ENCODE measurements around the gene EPG5. TPM values are rescaled to one million over a fixed set of nuclear protein-coding genes. Genes with fewer than 3 reads are reported as not detected.

Gene EPG5
- total RNA-seq, 4 donors from 2014 or later = 18.7 to 30.3 (median 24.0) TPM

DNA sequence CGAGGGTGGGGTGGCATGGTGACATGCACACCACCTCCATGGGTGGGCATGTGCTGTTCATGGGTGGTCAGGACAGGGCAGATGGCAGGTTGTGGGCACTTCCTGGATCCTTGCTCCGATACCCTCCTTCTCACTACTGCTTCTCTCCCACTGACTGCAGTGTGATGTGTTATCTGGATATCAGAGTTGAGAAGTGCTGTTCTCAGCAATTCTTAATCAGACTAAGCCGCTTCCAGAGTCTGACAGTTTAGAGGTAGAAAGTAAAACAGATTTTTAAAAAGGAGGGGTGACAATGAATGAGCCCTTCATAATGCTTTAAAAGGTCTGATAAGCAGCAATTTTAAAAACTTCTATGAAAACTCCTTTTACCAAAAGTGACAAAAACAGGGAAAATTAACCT, 107.8 kb downstream of the EPG5 start:
- in situ Hi-C loops (cut with MboI; ENCODE audit: low sequenced_read_pairs in 4 of 4) = no loop called here
- Histone ChIP-seq H3K4me1 (no peaks in the 10 kb centered on the region), H3K27ac (no peak overlapping the region), H3K36me3 (peaks cover 4 to 81% of the 10 kb centered on the region in 2 donors), H3K4me3 (no peak overlapping the region), H3K9me3 (no peaks in the 10 kb centered on the region), H3K27me3 (no peaks in the 10 kb centered on the region)
- TF ChIP-seq POLR2A (IDR thresholded peaks at IDR 0.05) = no peak
- TF ChIP-seq, protein P1, sequence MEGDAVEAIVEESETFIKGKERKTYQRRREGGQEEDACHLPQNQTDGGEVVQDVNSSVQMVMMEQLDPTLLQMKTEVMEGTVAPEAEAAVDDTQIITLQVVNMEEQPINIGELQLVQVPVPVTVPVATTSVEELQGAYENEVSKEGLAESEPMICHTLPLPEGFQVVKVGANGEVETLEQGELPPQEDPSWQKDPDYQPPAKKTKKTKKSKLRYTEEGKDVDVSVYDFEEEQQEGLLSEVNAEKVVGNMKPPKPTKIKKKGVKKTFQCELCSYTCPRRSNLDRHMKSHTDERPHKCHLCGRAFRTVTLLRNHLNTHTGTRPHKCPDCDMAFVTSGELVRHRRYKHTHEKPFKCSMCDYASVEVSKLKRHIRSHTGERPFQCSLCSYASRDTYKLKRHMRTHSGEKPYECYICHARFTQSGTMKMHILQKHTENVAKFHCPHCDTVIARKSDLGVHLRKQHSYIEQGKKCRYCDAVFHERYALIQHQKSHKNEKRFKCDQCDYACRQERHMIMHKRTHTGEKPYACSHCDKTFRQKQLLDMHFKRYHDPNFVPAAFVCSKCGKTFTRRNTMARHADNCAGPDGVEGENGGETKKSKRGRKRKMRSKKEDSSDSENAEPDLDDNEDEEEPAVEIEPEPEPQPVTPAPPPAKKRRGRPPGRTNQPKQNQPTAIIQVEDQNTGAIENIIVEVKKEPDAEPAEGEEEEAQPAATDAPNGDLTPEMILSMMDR (IDR thresholded peaks at IDR 0.05 in 4 of 5, conservative IDR thresholded peaks at IDR 0.05 in 1 of 5) = no peak
- ATAC-seq (no peak), DNase-seq (no peak)
- intact Hi-C loops (cut with DNase I; ENCODE audit: low total_unique reads) = no loop called here

DNA sequence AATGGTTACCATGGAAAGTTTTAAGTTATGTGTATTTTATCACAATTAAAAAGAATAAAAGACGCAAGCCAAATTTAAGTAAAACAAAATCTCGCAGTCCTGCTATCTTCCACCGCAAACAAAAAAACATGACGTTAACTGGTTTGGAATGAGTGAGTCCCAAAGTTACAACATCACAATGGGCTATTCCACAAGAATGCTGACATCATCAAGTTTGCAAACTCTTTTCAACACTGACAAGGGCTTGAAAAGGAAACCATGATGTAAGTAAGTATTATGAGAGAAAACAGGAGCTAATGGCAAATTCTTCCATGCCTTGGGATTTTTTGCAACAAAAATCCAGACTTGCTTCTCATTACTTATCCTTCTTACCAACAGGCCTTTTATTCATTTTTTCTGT, 110.6 kb downstream of the EPG5 start:
- intact Hi-C loops (cut with DNase I; ENCODE audit: low total_unique reads) (no loop called here), in situ Hi-C loops (cut with MboI; ENCODE audit: low sequenced_read_pairs in 4 of 4) (no loop called here)
- Histone ChIP-seq H3K27ac (no peak overlapping the region), H3K9me3 (no peaks in the 10 kb centered on the region), H3K36me3 (peaks cover 4 to 70% of the 10 kb centered on the region in 2 donors), H3K4me1 (peaks cover 0 to 2% of the 10 kb centered on the region in 2 donors), H3K4me3 (no peak overlapping the region), H3K27me3 (no peaks in the 10 kb centered on the region)
- ATAC-seq (no peak), DNase-seq (no peak)
- TF ChIP-seq, protein P1 (IDR thresholded peaks at IDR 0.05 in 4 of 5, conservative IDR thresholded peaks at IDR 0.05 in 1 of 5) = no peak
- TF ChIP-seq POLR2A (IDR thresholded peaks at IDR 0.05) = no peak

DNA sequence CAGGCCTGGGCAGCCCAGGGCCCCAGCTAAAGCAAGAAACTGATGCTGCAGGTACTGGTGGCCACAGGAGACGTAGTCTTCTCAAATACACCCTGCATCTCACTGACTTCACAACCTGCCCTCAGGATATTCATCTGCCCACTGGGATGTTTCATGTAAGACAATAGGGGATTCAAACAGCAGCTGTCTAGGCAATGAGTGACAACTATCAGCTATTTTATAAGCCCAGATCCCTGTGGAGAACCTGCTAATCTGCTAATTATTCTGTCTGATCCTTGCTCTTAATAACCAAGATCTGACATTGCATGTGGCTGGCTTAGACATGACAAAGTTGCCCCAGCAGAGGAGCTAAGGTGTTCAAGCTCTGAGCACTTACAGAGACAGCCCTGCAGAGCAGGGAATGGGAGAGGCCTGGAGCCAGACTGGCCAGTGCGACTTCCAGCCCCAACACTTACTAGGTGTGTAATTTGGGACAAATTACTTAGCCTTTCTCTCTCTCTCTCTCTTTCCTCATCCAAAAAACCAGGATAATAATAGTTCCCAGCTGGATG, 113.0 kb downstream of the EPG5 start:
- in situ Hi-C loops (cut with MboI; ENCODE audit: low sequenced_read_pairs in 4 of 4) (no loop called here), intact Hi-C loops (cut with DNase I; ENCODE audit: low total_unique reads) (no loop called here)
- Histone ChIP-seq H3K27me3 (no peaks in the 10 kb centered on the region), H3K4me1 (peaks cover 0 to 5% of the 10 kb centered on the region in 2 donors), H3K36me3 (peaks cover 4 to 55% of the 10 kb centered on the region in 2 donors), H3K27ac (no peak overlapping the region), H3K4me3 (no peak overlapping the region), H3K9me3 (no peaks in the 10 kb centered on the region)
- no peak for TF ChIP-seq POLR2A (IDR thresholded peaks at IDR 0.05)
- TF ChIP-seq, protein P1 (IDR thresholded peaks at IDR 0.05 in 4 of 5, conservative IDR thresholded peaks at IDR 0.05 in 1 of 5) = no peak
- DNase-seq (no peak), ATAC-seq (no peak)

DNA sequence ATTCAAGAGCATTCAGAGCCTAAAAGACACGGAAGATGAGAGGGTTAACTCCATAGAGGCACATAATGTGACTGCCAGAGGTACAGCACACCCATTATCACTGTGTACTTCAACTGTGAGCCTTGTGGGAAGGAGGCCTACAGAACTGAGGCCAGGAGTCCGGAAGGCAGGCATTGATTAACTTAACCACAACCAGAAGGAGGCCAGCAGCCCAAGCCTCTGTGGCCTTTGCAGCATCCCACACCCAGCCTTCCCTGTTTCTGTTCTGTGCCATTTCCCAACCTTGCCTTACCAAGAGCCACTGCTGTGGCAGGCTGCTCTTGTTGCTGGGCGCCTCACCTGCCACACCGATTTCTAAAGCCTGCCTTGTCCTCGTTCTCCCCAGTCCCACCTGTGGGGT, 114.5 kb downstream of the EPG5 start:
- Histone ChIP-seq H3K27me3 (no peaks in the 10 kb centered on the region), H3K27ac (no peak overlapping the region), H3K36me3 (peaks cover 4 to 40% of the 10 kb centered on the region in 2 donors), H3K4me3 (no peak overlapping the region), H3K9me3 (no peaks in the 10 kb centered on the region), H3K4me1 (peaks cover 0 to 5% of the 10 kb centered on the region in 2 donors)
- in situ Hi-C loops (cut with MboI; ENCODE audit: low sequenced_read_pairs in 4 of 4) = no loop called here
- TF ChIP-seq, protein P1 (IDR thresholded peaks at IDR 0.05 in 4 of 5, conservative IDR thresholded peaks at IDR 0.05 in 1 of 5) = no peak
- ATAC-seq (no peak), DNase-seq (no peak)
- intact Hi-C loops (cut with DNase I; ENCODE audit: low total_unique reads) = no loop called here
